Fibroblast of lung (primary cell): Measurements from ENCODE around the gene SLC5A5.

Experiments
- CTCF ChIP-seq, 2 donors: IDR thresholded peaks in 1 of 2; conservative IDR thresholded peaks in 1 of 2; 1 replicate in 1 of 2; 2 replicates in 1 of 2; pipeline ENCODE4 v1.5.1; 2011 to 2012; ENCODE audit warnings: low read length in 2 of 2, control low read depth in 1 of 2, inconsistent platforms in 1 of 2, low read depth in 1 of 2, mild to moderate bottlenecking in 1 of 2
- EZH2 ChIP-seq: IDR thresholded peaks from 2 replicates; pipeline ENCODE4 v1.5.1; 2012; ENCODE audit warnings: low read length, control low read depth, mild to moderate bottlenecking; ENCODE audit errors: missing control alignments

GRCh38 chr19:17909003-17909732 is 37.4 kb downstream of the SLC5A5 start:
- no peak for TF ChIP-seq EZH2
- no peak for TF ChIP-seq CTCF (conservative IDR thresholded peaks at IDR 0.05 in 1 of 2, IDR thresholded peaks at IDR 0.05 in 1 of 2; ENCODE audit: low read depth in 1 of 2, low read length in 2 of 2)
